Measurements from ENCODE around the gene ADAM15.

The ADAM15 gene

GRCh38 chr1:155022927-155023236 is 28.2 kb upstream of the ADAM15 start:
- no peak for TF ChIP-seq EZH2phosphoT487 (IDR thresholded peaks at IDR 0.05; ENCODE audit: borderline replicate concordance)
- no peak for TF ChIP-seq CTCF (conservative IDR thresholded peaks at IDR 0.05; ENCODE audit: low read length)
- Histone ChIP-seq H3K27me3 (ENCODE audit: insufficient read depth, low read length, poor library complexity, severe bottlenecking) (no peaks in the 10 kb centered on the region), H3K4me2 (ENCODE audit: low read depth, low read length, poor library complexity, severe bottlenecking) (no peak overlapping the region), H3K9ac (ENCODE audit: low read depth, low read length, poor library complexity, severe bottlenecking) (no peak overlapping the region), H3F3A (ENCODE audit: low read depth) (no peaks in the 10 kb centered on the region), H3K79me2 (ENCODE audit: insufficient read depth, low read length) (no peaks in the 10 kb centered on the region), H2AFZ (ENCODE audit: low read length) (no peak overlapping the region), H4K20me1 (ENCODE audit: insufficient read depth, low read length, poor library complexity, severe bottlenecking) (no peaks in the 10 kb centered on the region), H3K9me2 (replicated peaks; ENCODE audit: low read depth, low read length) (no peaks in the 10 kb centered on the region), H3K9me3 (ENCODE audit: insufficient read depth, low read depth, low read length) (no peaks in the 10 kb centered on the region), H3K4me1 (ENCODE audit: insufficient read depth, low read length, poor library complexity, severe bottlenecking) (peaks cover 3% of the 10 kb centered on the region), H3K4me3 (ENCODE audit: low read length, poor library complexity, severe bottlenecking) (no peak overlapping the region), H3K36me3 (ENCODE audit: insufficient read depth, low read length) (no peaks in the 10 kb centered on the region)

DNA sequence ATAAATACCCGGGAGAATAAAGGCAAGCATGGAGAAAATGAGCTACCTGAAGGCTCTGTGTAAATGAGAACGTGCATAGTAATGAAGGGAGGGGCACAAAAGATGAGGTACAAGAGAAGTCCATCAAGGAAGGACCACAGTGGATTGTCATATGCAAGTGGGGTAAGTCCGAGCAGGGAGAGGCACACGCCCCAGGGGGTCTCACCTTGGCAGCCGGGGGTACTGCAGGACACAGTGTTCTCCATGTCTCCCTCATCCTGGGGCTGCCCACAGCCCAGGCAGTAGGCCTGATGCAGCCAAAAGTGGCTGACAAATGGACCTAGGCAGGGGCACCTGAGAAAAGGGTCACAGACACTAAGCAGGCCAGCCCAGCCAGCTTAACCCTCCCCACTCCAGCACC is 27.5 kb upstream of the ADAM15 start:
- no peaks in the 10 kb centered on the region for H3K4me1 ChIP-seq (ENCODE audit: insufficient read depth, low read length, poor library complexity, severe bottlenecking)
- no peaks in the 10 kb centered on the region for H4K20me1 ChIP-seq (ENCODE audit: insufficient read depth, low read length, poor library complexity, severe bottlenecking)
- H3K36me3 ChIP-seq (ENCODE audit: insufficient read depth, low read length) = no peaks in the 10 kb centered on the region
- H3K9ac ChIP-seq (ENCODE audit: low read depth, low read length, poor library complexity, severe bottlenecking) = no peak overlapping the region
- H3F3A ChIP-seq (ENCODE audit: low read depth) = no peaks in the 10 kb centered on the region
- H3K79me2 ChIP-seq (ENCODE audit: insufficient read depth, low read length) = no peaks in the 10 kb centered on the region
- H2AFZ ChIP-seq (ENCODE audit: low read length) = no peak overlapping the region
- no peak overlapping the region for H3K4me2 ChIP-seq (ENCODE audit: low read depth, low read length, poor library complexity, severe bottlenecking)
- H3K4me3 ChIP-seq (ENCODE audit: low read length, poor library complexity, severe bottlenecking) = no peak overlapping the region
- TF ChIP-seq EZH2phosphoT487 (IDR thresholded peaks at IDR 0.05; ENCODE audit: borderline replicate concordance) (no peak), CTCF (conservative IDR thresholded peaks at IDR 0.05; ENCODE audit: low read length) (no peak)
- no peaks in the 10 kb centered on the region for H3K9me2 ChIP-seq (replicated peaks; ENCODE audit: low read depth, low read length)
- H3K27me3 ChIP-seq (ENCODE audit: insufficient read depth, low read length, poor library complexity, severe bottlenecking) = no peaks in the 10 kb centered on the region
- no peaks in the 10 kb centered on the region for H3K9me3 ChIP-seq (ENCODE audit: insufficient read depth, low read depth, low read length)

GRCh38 chr1:155024315-155024714 is 26.8 kb upstream of the ADAM15 start:
- Histone ChIP-seq H3K9me2 (replicated peaks; ENCODE audit: low read depth, low read length) (no peaks in the 10 kb centered on the region), H3K36me3 (ENCODE audit: insufficient read depth, low read length) (no peaks in the 10 kb centered on the region), H2AFZ (ENCODE audit: low read length) (no peak overlapping the region), H3K4me2 (ENCODE audit: low read depth, low read length, poor library complexity, severe bottlenecking) (no peak overlapping the region), H3K79me2 (ENCODE audit: insufficient read depth, low read length) (no peaks in the 10 kb centered on the region), H3K4me1 (ENCODE audit: insufficient read depth, low read length, poor library complexity, severe bottlenecking) (no peaks in the 10 kb centered on the region), H3K9me3 (ENCODE audit: insufficient read depth, low read depth, low read length) (no peaks in the 10 kb centered on the region), H3K27me3 (ENCODE audit: insufficient read depth, low read length, poor library complexity, severe bottlenecking) (no peaks in the 10 kb centered on the region), H4K20me1 (ENCODE audit: insufficient read depth, low read length, poor library complexity, severe bottlenecking) (no peaks in the 10 kb centered on the region), H3F3A (ENCODE audit: low read depth) (no peaks in the 10 kb centered on the region), H3K4me3 (ENCODE audit: low read length, poor library complexity, severe bottlenecking) (no peak overlapping the region), H3K9ac (ENCODE audit: low read depth, low read length, poor library complexity, severe bottlenecking) (no peak overlapping the region)
- TF ChIP-seq CTCF (conservative IDR thresholded peaks at IDR 0.05; ENCODE audit: low read length) = no peak
- TF ChIP-seq EZH2phosphoT487 (IDR thresholded peaks at IDR 0.05; ENCODE audit: borderline replicate concordance) = no peak

Data from Loucy (cell line).